Ishikawa (cell line): ENCODE results near the gene CERS6.

Experiments used
- CEBPB ChIP-seq: IDR thresholded peaks from 2 replicates; pipeline ENCODE4 v1.6.1; 2012
- CREB1 ChIP-seq: IDR thresholded peaks from 2 replicates; pipeline ENCODE4 v1.6.1; 2012; ENCODE audit warnings: low read depth
- EGR1 ChIP-seq: IDR thresholded peaks from 2 replicates; pipeline ENCODE4 v1.6.1; 2012
- EP300 ChIP-seq: IDR thresholded peaks from 2 replicates; pipeline ENCODE4 v1.6.1; 2012; ENCODE audit warnings: borderline replicate concordance
- FOXM1 ChIP-seq: IDR thresholded peaks from 2 replicates; pipeline ENCODE4 v1.6.1; 2012; ENCODE audit warnings: low read depth, borderline replicate concordance
- MAX ChIP-seq: IDR thresholded peaks from 2 replicates; pipeline ENCODE4 v1.6.1; 2012
- NFIC ChIP-seq: IDR thresholded peaks from 2 replicates; pipeline ENCODE4 v1.6.1; 2012
- RAD21 ChIP-seq: IDR thresholded peaks from 2 replicates; pipeline ENCODE4 v1.6.1; 2012; ENCODE audit warnings: low read depth
- TAF1 ChIP-seq: IDR thresholded peaks from 2 replicates; pipeline ENCODE4 v1.6.1; 2012; ENCODE audit warnings: low read depth, mild to moderate bottlenecking
- TCF12 ChIP-seq: IDR thresholded peaks from 2 replicates; pipeline ENCODE4 v1.6.1; 2012; ENCODE audit warnings: low read depth
- TEAD4 ChIP-seq: IDR thresholded peaks from 2 replicates; pipeline ENCODE4 v1.6.1; 2012
- YY1 ChIP-seq: IDR thresholded peaks from 2 replicates; pipeline ENCODE4 v1.6.1; 2012; ENCODE audit warnings: low read depth
- ZBTB7A ChIP-seq: IDR thresholded peaks from 2 replicates; pipeline ENCODE4 v1.6.1; 2012; ENCODE audit warnings: low read depth
- TF ChIP-seq, protein P1 (sequence below): IDR thresholded peaks from 2 replicates; pipeline ENCODE4 v1.6.1; 2012; ENCODE audit warnings: low read depth, mild to moderate bottlenecking
- TF ChIP-seq, protein P2 (sequence below): IDR thresholded peaks from 2 replicates; pipeline ENCODE4 v1.6.1; 2012

Gene CERS6

GRCh38 chr2:168469281-168469988 is 13.4 kb downstream of the CERS6 start:
- no peak for TF ChIP-seq FOXM1
- no peak for TF ChIP-seq EP300
- no peak for TF ChIP-seq TAF1
- no peak for TF ChIP-seq RAD21
- TF ChIP-seq TCF12, result no peak
- TF ChIP-seq MAX, result no peak

GRCh38 chr2:168470320-168471162 is 14.5 kb downstream of the CERS6 start:
- TF ChIP-seq RAD21 (no peak), TAF1 (no peak), ZBTB7A (no peak), NFIC (no peak), EP300 (no peak), EGR1 (no peak), YY1 (no peak), CREB1 (no peak), TEAD4 (no peak), FOXM1 (no peak), TCF12 (no peak), MAX (no peak), CEBPB (no peak)
- TF ChIP-seq, protein P1, sequence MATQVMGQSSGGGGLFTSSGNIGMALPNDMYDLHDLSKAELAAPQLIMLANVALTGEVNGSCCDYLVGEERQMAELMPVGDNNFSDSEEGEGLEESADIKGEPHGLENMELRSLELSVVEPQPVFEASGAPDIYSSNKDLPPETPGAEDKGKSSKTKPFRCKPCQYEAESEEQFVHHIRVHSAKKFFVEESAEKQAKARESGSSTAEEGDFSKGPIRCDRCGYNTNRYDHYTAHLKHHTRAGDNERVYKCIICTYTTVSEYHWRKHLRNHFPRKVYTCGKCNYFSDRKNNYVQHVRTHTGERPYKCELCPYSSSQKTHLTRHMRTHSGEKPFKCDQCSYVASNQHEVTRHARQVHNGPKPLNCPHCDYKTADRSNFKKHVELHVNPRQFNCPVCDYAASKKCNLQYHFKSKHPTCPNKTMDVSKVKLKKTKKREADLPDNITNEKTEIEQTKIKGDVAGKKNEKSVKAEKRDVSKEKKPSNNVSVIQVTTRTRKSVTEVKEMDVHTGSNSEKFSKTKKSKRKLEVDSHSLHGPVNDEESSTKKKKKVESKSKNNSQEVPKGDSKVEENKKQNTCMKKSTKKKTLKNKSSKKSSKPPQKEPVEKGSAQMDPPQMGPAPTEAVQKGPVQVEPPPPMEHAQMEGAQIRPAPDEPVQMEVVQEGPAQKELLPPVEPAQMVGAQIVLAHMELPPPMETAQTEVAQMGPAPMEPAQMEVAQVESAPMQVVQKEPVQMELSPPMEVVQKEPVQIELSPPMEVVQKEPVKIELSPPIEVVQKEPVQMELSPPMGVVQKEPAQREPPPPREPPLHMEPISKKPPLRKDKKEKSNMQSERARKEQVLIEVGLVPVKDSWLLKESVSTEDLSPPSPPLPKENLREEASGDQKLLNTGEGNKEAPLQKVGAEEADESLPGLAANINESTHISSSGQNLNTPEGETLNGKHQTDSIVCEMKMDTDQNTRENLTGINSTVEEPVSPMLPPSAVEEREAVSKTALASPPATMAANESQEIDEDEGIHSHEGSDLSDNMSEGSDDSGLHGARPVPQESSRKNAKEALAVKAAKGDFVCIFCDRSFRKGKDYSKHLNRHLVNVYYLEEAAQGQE, result no peak
- TF ChIP-seq, protein P2, sequence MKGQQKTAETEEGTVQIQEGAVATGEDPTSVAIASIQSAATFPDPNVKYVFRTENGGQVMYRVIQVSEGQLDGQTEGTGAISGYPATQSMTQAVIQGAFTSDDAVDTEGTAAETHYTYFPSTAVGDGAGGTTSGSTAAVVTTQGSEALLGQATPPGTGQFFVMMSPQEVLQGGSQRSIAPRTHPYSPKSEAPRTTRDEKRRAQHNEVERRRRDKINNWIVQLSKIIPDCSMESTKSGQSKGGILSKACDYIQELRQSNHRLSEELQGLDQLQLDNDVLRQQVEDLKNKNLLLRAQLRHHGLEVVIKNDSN, result no peak

DNA sequence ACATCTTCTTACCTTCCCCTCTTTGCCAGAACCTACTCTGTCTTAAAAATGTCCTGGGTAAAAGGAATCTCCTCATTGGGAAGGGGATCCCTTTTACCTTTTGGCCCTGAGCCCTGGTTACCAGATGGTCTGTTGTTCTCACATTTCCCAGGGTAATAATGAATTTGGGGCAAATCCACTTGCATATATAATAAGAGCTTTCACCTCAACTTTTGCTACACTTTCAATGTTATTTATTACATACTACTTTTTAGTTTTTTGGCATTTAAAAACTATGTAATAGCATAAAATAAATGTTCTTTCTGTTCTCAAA is 15.0 kb downstream of the CERS6 start:
- TF ChIP-seq MAX (no peak), NFIC (no peak), CEBPB (no peak), EGR1 (no peak), TAF1 (no peak), CREB1 (no peak), TEAD4 (no peak), EP300 (no peak), YY1 (no peak), FOXM1 (no peak), ZBTB7A (no peak), TCF12 (no peak), RAD21 (no peak)
- TF ChIP-seq, protein P2, result no peak
- TF ChIP-seq, protein P1, result no peak

GRCh38 chr2:168475636-168476035 is 19.6 kb downstream of the CERS6 start:
- TF ChIP-seq EGR1, result no peak
- no peak for TF ChIP-seq ZBTB7A
- TF ChIP-seq FOXM1, result no peak
- TF ChIP-seq NFIC, result no peak
- no peak for TF ChIP-seq YY1
- TF ChIP-seq RAD21, result no peak
- TF ChIP-seq TCF12, result no peak
- TF ChIP-seq CEBPB, result no peak
- TF ChIP-seq TAF1, result no peak
- TF ChIP-seq EP300, result no peak
- no peak for TF ChIP-seq MAX
- TF ChIP-seq, protein P1, result no peak
- TF ChIP-seq, protein P2, result no peak
- no peak for TF ChIP-seq TEAD4
- TF ChIP-seq CREB1, result no peak
